HL-60 (cell line): ENCODE data around the gene BSN.
"Not testable (repeated sequence)": the region's sequence is repeated elsewhere in the genome, so short reads cannot be mapped to it uniquely, and the experiment has no call there.

Experiments used
- SPI1 ChIP-seq: IDR thresholded peaks from 2 replicates; pipeline ENCODE4 v1.6.1; 2012; ENCODE audit warnings: low read depth, mild to moderate bottlenecking, borderline replicate concordance
- TF ChIP-seq, protein P1 (sequence below): IDR thresholded peaks from one replicate; pipeline ENCODE4 v1.5.1; 2011; ENCODE audit warnings: low read length, control low read depth, inconsistent platforms; ENCODE audit not compliant: insufficient read depth

- TF ChIP-seq, protein P1, sequence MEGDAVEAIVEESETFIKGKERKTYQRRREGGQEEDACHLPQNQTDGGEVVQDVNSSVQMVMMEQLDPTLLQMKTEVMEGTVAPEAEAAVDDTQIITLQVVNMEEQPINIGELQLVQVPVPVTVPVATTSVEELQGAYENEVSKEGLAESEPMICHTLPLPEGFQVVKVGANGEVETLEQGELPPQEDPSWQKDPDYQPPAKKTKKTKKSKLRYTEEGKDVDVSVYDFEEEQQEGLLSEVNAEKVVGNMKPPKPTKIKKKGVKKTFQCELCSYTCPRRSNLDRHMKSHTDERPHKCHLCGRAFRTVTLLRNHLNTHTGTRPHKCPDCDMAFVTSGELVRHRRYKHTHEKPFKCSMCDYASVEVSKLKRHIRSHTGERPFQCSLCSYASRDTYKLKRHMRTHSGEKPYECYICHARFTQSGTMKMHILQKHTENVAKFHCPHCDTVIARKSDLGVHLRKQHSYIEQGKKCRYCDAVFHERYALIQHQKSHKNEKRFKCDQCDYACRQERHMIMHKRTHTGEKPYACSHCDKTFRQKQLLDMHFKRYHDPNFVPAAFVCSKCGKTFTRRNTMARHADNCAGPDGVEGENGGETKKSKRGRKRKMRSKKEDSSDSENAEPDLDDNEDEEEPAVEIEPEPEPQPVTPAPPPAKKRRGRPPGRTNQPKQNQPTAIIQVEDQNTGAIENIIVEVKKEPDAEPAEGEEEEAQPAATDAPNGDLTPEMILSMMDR: not testable (repeated sequence)
- TF ChIP-seq SPI1: not testable (repeated sequence)
Observed at GRCh38 chr3:49688338-49689045, 134.2 kb downstream of the BSN start.
